CD4-positive, alpha-beta T cell (primary cell): ENCODE results near the gene FGF8. TPM values are rescaled to one million over a fixed set of nuclear protein-coding genes. Genes with fewer than 3 reads are reported as not detected.

Source experiments
- ATAC-seq: fragments of 200-7000 bp; cut with Tn5 transposase; one replicate; pipeline ENCODE4 v1.10.0; 2022; ENCODE audit warnings: mild to moderate bottlenecking; ENCODE audit not compliant: poor library complexity
- CTCF ChIA-PET: fragments of 350-600 bp; sonication (Branson Sonifier 250); formaldehyde crosslinking; loops from one replicate; lab custom pipeline; 2021; ENCODE audit warnings: antibody characterized with exemption, inconsistent platforms; lab: Charles Lee
- POLR2A ChIA-PET: fragments of 350-600 bp; sonication (Branson Sonifier 250); formaldehyde crosslinking; loops from one replicate; lab custom pipeline; 2021; ENCODE audit warnings: antibody characterized with exemption, inconsistent platforms; lab: Charles Lee
- DNase-seq, 14 experiments: peaks; one replicate each; pipeline ENCODE4 v3.0.0-alpha.2; 2013 to 2020; ENCODE audit warnings: mixed read lengths in 2 of 14
- H3K27ac ChIP-seq, 2 donors: one replicate each; pipeline versions ENCODE4 v1.5.1 to v1.7.0; 2013; ENCODE audit warnings: low read length in 2 of 2, low read depth in 1 of 2, mild to moderate bottlenecking in 1 of 2
- H3K27me3 ChIP-seq, 2 experiments: 1 replicate in 1 of 2; 2 replicates in 1 of 2; pipeline versions ENCODE4 v1.6.1 to v1.7.0; 2013; ENCODE audit warnings: low read length in 2 of 2, control low read depth in 1 of 2, mild to moderate bottlenecking in 1 of 2, moderate library complexity in 1 of 2; ENCODE audit not compliant: insufficient read depth in 2 of 2, control insufficient read depth in 1 of 2
- H3K36me3 ChIP-seq: one replicate; pipeline ENCODE4 v1.6.1; 2013; ENCODE audit warnings: low read length, control low read depth; ENCODE audit not compliant: insufficient read depth
- H3K4me1 ChIP-seq: one replicate; pipeline ENCODE4 v1.6.1; 2013; ENCODE audit warnings: low read length, control low read depth; ENCODE audit not compliant: insufficient read depth
- H3K4me3 ChIP-seq: one replicate; pipeline ENCODE4 v1.5.1; 2013; ENCODE audit warnings: mild to moderate bottlenecking, low read length, moderate library complexity
- H3K9me3 ChIP-seq, 2 experiments: 1 replicate in 1 of 2; 2 replicates in 1 of 2; pipeline versions ENCODE4 v1.6.1 to v1.7.0; 2013; ENCODE audit warnings: low read length in 2 of 2, mild to moderate bottlenecking in 2 of 2, control low read depth in 1 of 2, moderate library complexity in 1 of 2; ENCODE audit not compliant: control insufficient read depth in 1 of 2, insufficient read depth in 1 of 2
- H3K27ac Mint-ChIP-seq: one replicate; pipeline ENCODE4 v1.8.0; 2020; ENCODE audit warnings: mixed read lengths
- H3K27me3 Mint-ChIP-seq: one replicate; pipeline ENCODE4 v1.8.0; 2021; ENCODE audit warnings: mixed read lengths
- H3K36me3 Mint-ChIP-seq: one replicate; pipeline ENCODE4 v1.8.0; 2021; ENCODE audit warnings: low read depth, mixed read lengths
- H3K4me1 Mint-ChIP-seq: one replicate; pipeline ENCODE4 v1.8.0; 2021; ENCODE audit warnings: low read depth, mixed read lengths
- H3K4me3 Mint-ChIP-seq: one replicate; pipeline ENCODE4 v1.8.0; 2020; ENCODE audit warnings: mild to moderate bottlenecking, mixed read lengths
- H3K9me3 Mint-ChIP-seq: one replicate; pipeline ENCODE4 v1.8.0; 2020; ENCODE audit warnings: mixed read lengths
- CTCF ChIP-seq: fragments of 200-600 bp; IDR thresholded peaks from one replicate; pipeline ENCODE4 v1.8.0; 2022; ENCODE audit warnings: antibody characterized with exemption, mild to moderate bottlenecking
- intact Hi-C, 2 experiments: fragments of 100-400 bp; cut with DNase I in 1 of 2; cut with micrococcal nuclease in 1 of 2; formaldehyde crosslinking; loops; one replicate each; pipeline versions ENCODE4 v1.15.1 to v1.9.0; 2023 to 2025; cut with DNase I, micrococcal nuclease
- total RNA-seq, 174 experiments: library from RNA in 2 of 174; stranded (reverse) in 2 of 174; gene quantifications; one replicate each; pipeline ENCODE4 v1.2.3 and lab custom pipeline; 2021 to 2026

Gene FGF8
- total RNA-seq, 2 experiments from 2014 or later, result not detected

GRCh38 chr10:101780187-101780817, 4.4 kb upstream of the FGF8 start:
- Histone ChIP-seq H3K27ac (no peak overlapping the region), H3K4me1 (peaks cover 70% of the 10 kb centered on the region), H3K36me3 (peaks cover 11% of the 10 kb centered on the region), H3K9me3 (peaks cover 0 to 17% of the 10 kb centered on the region in 2 experiments), H3K27me3 (peaks cover 32 to 37% of the 10 kb centered on the region in 2 experiments), H3K4me3 (peak overlapping the region; percentile 59)
- TF ChIP-seq CTCF, result peak; percentile 33
- peaks cover 67% of the 10 kb centered on the region for H3K4me1 Mint-ChIP-seq
- no peaks in the 10 kb centered on the region for H3K9me3 Mint-ChIP-seq
- H3K27ac Mint-ChIP-seq, result peak overlapping the region; percentile 51
- intact Hi-C loops, result loop anchor here (2.0 to 10.0 kb wide), 6 partner anchors 52 to 568 kb away; partner anchors contain the start of gene ARMH3 (in 1 of the 2)
- peak in 1 of 14 experiments; percentile 18 for DNase-seq
- H3K36me3 Mint-ChIP-seq, result peaks cover 20% of the 10 kb centered on the region
- no peak for ATAC-seq
- ChIA-PET POLR2A (interaction anchor here (0.7 to 2.2 kb wide), 4 partner anchors 15 to 785 kb away, joined by 3 to 12 read pairs (median 4); partner anchors contain the start of gene OGA), CTCF (interaction anchor here (0.7 to 2.0 kb wide), 4 partner anchors 9 to 280 kb away, joined by 3 to 8 read pairs (median 3); no protein-coding TSS in a partner anchor)
- H3K4me3 Mint-ChIP-seq, result peak overlapping the region; percentile 52
- H3K27me3 Mint-ChIP-seq, result peaks cover 26% of the 10 kb centered on the region

GRCh38 chr10:101779544-101780186, 3.8 kb upstream of the FGF8 start:
- POLR2A ChIA-PET, result interaction anchor here (2.2 kb wide), 1 partner anchor 39 kb away, joined by 12 read pairs; the partner anchor contains the start of gene OGA
- ATAC-seq (peak; percentile 55), DNase-seq (peak; percentile 70 to 91 (median 79))
- peaks cover 63% of the 10 kb centered on the region for H3K4me1 Mint-ChIP-seq
- H3K36me3 Mint-ChIP-seq, result peaks cover 13% of the 10 kb centered on the region
- Histone ChIP-seq H3K4me1 (peaks cover 77% of the 10 kb centered on the region), H3K9me3 (peaks cover 0 to 23% of the 10 kb centered on the region in 2 experiments), H3K27ac (no peak overlapping the region), H3K27me3 (peaks cover 38 to 43% of the 10 kb centered on the region in 2 experiments), H3K36me3 (peaks cover 5% of the 10 kb centered on the region), H3K4me3 (peak overlapping the region; percentile 59)
- intact Hi-C loops, result loop anchor here (2.0 to 10.0 kb wide), 6 partner anchors 53 to 567 kb away; partner anchors contain the start of gene ARMH3 (in 1 of the 2)
- peak overlapping the region; percentile 52 for H3K4me3 Mint-ChIP-seq
- peak overlapping the region; percentile 51 for H3K27ac Mint-ChIP-seq
- CTCF ChIA-PET, result interaction anchor here (2.0 kb wide), 1 partner anchor 8 kb away, joined by 8 read pairs; no protein-coding TSS in a partner anchor
- peaks cover 30% of the 10 kb centered on the region for H3K27me3 Mint-ChIP-seq
- peak; percentile 82 for TF ChIP-seq CTCF
- H3K9me3 Mint-ChIP-seq, result no peaks in the 10 kb centered on the region

GRCh38 chr10:101778781-101779543, 3.0 kb upstream of the FGF8 start:
- CTCF ChIA-PET, result no interaction called here
- peaks cover 63% of the 10 kb centered on the region for H3K4me1 Mint-ChIP-seq
- peak overlapping the region; percentile 52 for H3K4me3 Mint-ChIP-seq
- peaks cover 76% of the 10 kb centered on the region for H3K4me1 ChIP-seq
- peaks cover 0 to 28% of the 10 kb centered on the region in 2 experiments for H3K9me3 ChIP-seq
- POLR2A ChIA-PET, result no interaction called here
- H3K27me3 Mint-ChIP-seq, result peaks cover 37% of the 10 kb centered on the region
- no peak overlapping the region for H3K27ac Mint-ChIP-seq
- no peak overlapping the region for H3K27ac ChIP-seq
- peak overlapping the region; percentile 59 for H3K4me3 ChIP-seq
- peaks cover under 1% of the 10 kb centered on the region for H3K36me3 ChIP-seq
- ATAC-seq (no peak), DNase-seq (peak in 3 of 14 experiments; percentile 27 to 50 (median 48))
- no peaks in the 10 kb centered on the region for H3K9me3 Mint-ChIP-seq
- peaks cover 44 to 49% of the 10 kb centered on the region in 2 experiments for H3K27me3 ChIP-seq
- TF ChIP-seq CTCF, result no peak
- H3K36me3 Mint-ChIP-seq, result peaks cover 6% of the 10 kb centered on the region
- intact Hi-C loops, result no loop called here
